HFFc6 (cell line): ENCODE measurements around the gene HMCES. TPM values are rescaled to one million over a fixed set of nuclear protein-coding genes. Genes with fewer than 3 reads are reported as not detected.
A peak's percentile ranks its signal among the peaks of the same experiment; 100 is the strongest.

Source experiments
- DNase-seq: peaks from one replicate; pipeline ENCODE4 v3.0.0-alpha.2; 2018
- H3K27ac Mint-ChIP-seq: 2 replicates; pipeline ENCODE4 v1.8.0; 2020; ENCODE audit warnings: mild to moderate bottlenecking, mixed read lengths
- H3K27me3 Mint-ChIP-seq: 2 replicates; pipeline ENCODE4 v1.8.0; 2021; ENCODE audit warnings: mild to moderate bottlenecking, moderate library complexity, mixed read lengths; ENCODE audit not compliant: insufficient read depth
- H3K36me3 Mint-ChIP-seq: 2 replicates; pipeline ENCODE4 v1.8.0; 2021; ENCODE audit warnings: low read depth, mixed read lengths
- H3K4me1 Mint-ChIP-seq: 2 replicates; pipeline ENCODE4 v1.8.0; 2020; ENCODE audit warnings: low read depth, mixed read lengths
- H3K4me3 Mint-ChIP-seq: 2 replicates; pipeline ENCODE4 v1.8.0; 2020; ENCODE audit warnings: mild to moderate bottlenecking, moderate library complexity, mixed read lengths
- H3K9me3 Mint-ChIP-seq: 2 replicates; pipeline ENCODE4 v1.8.0; 2020; ENCODE audit warnings: mild to moderate bottlenecking, mixed read lengths
- total RNA-seq, 6 experiments: library from RNA; stranded (reverse); fragmentation: NEBNext Ultra II Directional; extraction: Animal tissue kit (Norgen Biotek cat#: 25700); gene quantifications; 2 replicates in 1 of 6; 3 replicates in 5 of 6; pipeline ENCODE4 v1.2.3, GENCODE V29; 2021
- TF ChIP-seq, protein P1 (sequence below): fragments of 200-600 bp; sonication (generic); IDR thresholded peaks from 2 replicates; pipeline ENCODE4 v1.5.0; 2021; ENCODE audit warnings: antibody characterized with exemption, mild to moderate bottlenecking

Gene HMCES
- total RNA-seq, 6 experiments from 2014 or later: 28.3 to 33.9 (median 31.4) TPM

GRCh38 chr3:129266651-129267050 lies 12.0 kb upstream of the HMCES start:
- H3K36me3 Mint-ChIP-seq: peaks cover 62% of the 10 kb centered on the region
- peaks cover 24% of the 10 kb centered on the region for H3K4me1 Mint-ChIP-seq
- no peaks in the 10 kb centered on the region for H3K9me3 Mint-ChIP-seq
- TF ChIP-seq, protein P1, sequence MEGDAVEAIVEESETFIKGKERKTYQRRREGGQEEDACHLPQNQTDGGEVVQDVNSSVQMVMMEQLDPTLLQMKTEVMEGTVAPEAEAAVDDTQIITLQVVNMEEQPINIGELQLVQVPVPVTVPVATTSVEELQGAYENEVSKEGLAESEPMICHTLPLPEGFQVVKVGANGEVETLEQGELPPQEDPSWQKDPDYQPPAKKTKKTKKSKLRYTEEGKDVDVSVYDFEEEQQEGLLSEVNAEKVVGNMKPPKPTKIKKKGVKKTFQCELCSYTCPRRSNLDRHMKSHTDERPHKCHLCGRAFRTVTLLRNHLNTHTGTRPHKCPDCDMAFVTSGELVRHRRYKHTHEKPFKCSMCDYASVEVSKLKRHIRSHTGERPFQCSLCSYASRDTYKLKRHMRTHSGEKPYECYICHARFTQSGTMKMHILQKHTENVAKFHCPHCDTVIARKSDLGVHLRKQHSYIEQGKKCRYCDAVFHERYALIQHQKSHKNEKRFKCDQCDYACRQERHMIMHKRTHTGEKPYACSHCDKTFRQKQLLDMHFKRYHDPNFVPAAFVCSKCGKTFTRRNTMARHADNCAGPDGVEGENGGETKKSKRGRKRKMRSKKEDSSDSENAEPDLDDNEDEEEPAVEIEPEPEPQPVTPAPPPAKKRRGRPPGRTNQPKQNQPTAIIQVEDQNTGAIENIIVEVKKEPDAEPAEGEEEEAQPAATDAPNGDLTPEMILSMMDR: no peak
- DNase-seq: no peak
- no peaks in the 10 kb centered on the region; the same call in none of the 2 replicates for H3K27me3 Mint-ChIP-seq
- H3K27ac Mint-ChIP-seq: peak overlapping the region; percentile 26; the same call in 1 of the 2 replicates
- no peak overlapping the region for H3K4me3 Mint-ChIP-seq

- Mint-ChIP-seq H3K27ac (no peak overlapping the region), H3K9me3 (no peaks in the 10 kb centered on the region), H3K36me3 (peaks cover 61% of the 10 kb centered on the region), H3K27me3 (no peaks in the 10 kb centered on the region; the same call in none of the 2 replicates), H3K4me1 (peaks cover 18% of the 10 kb centered on the region), H3K4me3 (no peak overlapping the region)
- DNase-seq: no peak
- TF ChIP-seq, protein P1: no peak
Observed at GRCh38 chr3:129268396-129268795, 10.3 kb upstream of the HMCES start.

DNA sequence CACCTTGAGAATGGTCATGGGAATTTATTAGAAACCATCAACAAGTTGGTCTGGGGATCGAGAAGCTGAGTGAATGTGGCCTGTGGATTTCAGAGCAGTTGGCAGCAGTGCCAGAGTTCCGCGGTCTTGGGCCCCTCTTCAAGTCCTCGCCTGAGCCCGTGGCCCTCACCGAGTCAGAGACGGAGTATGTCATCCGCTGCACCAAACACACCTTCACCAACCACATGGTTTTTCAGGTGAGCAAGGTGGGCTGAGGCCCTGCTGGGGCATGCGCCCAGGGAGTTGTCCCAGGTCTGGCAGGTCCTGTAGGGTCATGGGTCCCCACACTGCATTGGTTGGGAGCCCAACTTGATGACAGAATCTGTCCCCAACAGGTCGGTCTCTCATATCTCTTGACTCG lies 7.0 kb upstream of the HMCES start:
- Mint-ChIP-seq H3K9me3 (no peaks in the 10 kb centered on the region), H3K27me3 (no peaks in the 10 kb centered on the region; the same call in 1 of the 2 replicates), H3K36me3 (peaks cover 64% of the 10 kb centered on the region)

DNA sequence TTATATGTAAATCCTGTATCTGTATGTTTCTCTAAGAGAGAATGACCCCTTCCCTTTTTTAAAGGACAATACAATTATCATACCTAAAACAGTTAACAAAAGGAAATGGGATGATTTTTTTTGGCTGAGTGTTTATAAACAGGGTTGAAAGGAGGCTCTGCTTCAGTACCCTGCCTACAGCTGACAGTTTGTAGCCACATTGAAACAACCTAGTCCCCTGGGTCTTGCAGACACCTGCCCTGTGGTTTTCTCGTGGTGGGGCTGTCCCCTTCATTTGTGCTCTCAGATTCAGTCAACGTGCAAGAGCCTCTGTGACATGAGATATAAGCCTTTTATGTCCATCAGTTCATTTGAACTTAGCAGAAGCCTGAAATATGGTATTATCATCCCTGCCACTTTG lies 2.3 kb upstream of the HMCES start:
- Mint-ChIP-seq H3K9me3 (no peaks in the 10 kb centered on the region), H3K27me3 (peaks cover 2% of the 10 kb centered on the region; the same call in 1 of the 2 replicates), H3K27ac (no peak overlapping the region), H3K36me3 (peaks cover 50% of the 10 kb centered on the region), H3K4me1 (peaks cover 31% of the 10 kb centered on the region), H3K4me3 (no peak overlapping the region)
- TF ChIP-seq, protein P1: no peak
- no peak for DNase-seq

More for the DNA sequence above, 7.0 kb upstream of the HMCES start:
- Mint-ChIP-seq H3K4me3 (no peak overlapping the region), H3K4me1 (no peaks in the 10 kb centered on the region; the same call in 1 of the 2 replicates), H3K27ac (no peak overlapping the region)
- TF ChIP-seq, protein P1: no peak
- DNase-seq: no peak

DNA sequence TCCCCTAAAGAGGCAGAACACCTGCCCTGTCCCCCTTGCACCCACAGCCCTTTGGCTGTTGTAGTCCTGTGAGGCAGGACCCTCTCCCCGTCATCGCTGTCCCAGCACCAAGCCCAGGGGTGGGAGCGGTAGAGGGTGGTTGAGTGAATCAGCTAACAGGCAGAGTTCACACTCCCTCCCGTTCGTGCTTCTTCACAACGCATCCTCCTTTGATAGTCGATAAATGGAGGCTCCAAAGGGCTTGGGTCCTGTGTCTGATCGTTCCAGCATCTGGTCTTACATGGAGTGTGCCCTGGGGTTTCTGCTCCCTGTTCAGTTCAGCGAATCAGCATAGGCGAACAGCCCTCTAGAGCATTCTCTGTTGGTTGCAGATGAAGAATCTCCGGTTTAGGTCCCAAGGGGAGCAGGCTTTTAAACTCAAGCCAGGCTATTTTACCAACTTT lies 820 bp upstream of the HMCES start:
- Mint-ChIP-seq H3K27ac (peak overlapping the region; percentile 89), H3K36me3 (peaks cover 41% of the 10 kb centered on the region), H3K9me3 (no peaks in the 10 kb centered on the region), H3K27me3 (peaks cover 2% of the 10 kb centered on the region; the same call in 1 of the 2 replicates), H3K4me1 (peaks cover 44% of the 10 kb centered on the region), H3K4me3 (peak overlapping the region; percentile 86)
- TF ChIP-seq, protein P1: no peak
- no peak for DNase-seq
